Endothelial cell of umbilical vein (primary cell): Measurements from ENCODE around the gene ITPR1.

ENCODE experiments used
- CTCF ChIP-seq, 2 donors: IDR thresholded peaks; 1 replicate in 1 of 2; 2 replicates in 1 of 2; pipeline ENCODE4 v1.5.1; 2011; ENCODE audit warnings: low read length in 2 of 2, mild to moderate bottlenecking in 2 of 2, moderate library complexity in 2 of 2, control low read depth in 1 of 2, inconsistent platforms in 1 of 2, low read depth in 1 of 2; ENCODE audit not compliant: insufficient read depth in 1 of 2; ENCODE audit errors: extremely low read depth in 1 of 2
- EZH2 ChIP-seq: IDR thresholded peaks from 2 replicates; pipeline ENCODE4 v1.6.1; 2012; ENCODE audit warnings: borderline replicate concordance, low read depth, mild to moderate bottlenecking, moderate library complexity, low read length, inconsistent platforms; ENCODE audit not compliant: severe bottlenecking
- JUN ChIP-seq: IDR thresholded peaks from 2 replicates; pipeline ENCODE4 v1.6.1; 2011; ENCODE audit warnings: borderline replicate concordance, low read depth; ENCODE audit not compliant: insufficient read length, insufficient read depth
- MAX ChIP-seq: IDR thresholded peaks from 2 replicates; pipeline ENCODE4 v1.6.1; 2011; ENCODE audit not compliant: insufficient read depth, insufficient read length
- POLR2A ChIP-seq: IDR thresholded peaks from 2 replicates; pipeline ENCODE4 v1.6.1; 2012; ENCODE audit warnings: low read depth, mild to moderate bottlenecking, control low read depth, low read length

GRCh38 chr3:4591669-4592068 lies 98.5 kb downstream of the ITPR1 start:
- TF ChIP-seq CTCF (IDR thresholded peaks at IDR 0.05; ENCODE audit: extremely low read depth in 1 of 2, insufficient read depth in 1 of 2, low read depth in 1 of 2, low read length in 2 of 2) (no peak), POLR2A (no peak), EZH2 (no peak), MAX (no peak), JUN (no peak)
